GDM1 (cell line): ENCODE measurements around the gene STAT6.
"Not testable (repeated sequence)": the region's sequence is repeated elsewhere in the genome, so short reads cannot be mapped to it uniquely, and the experiment has no call there.

Source experiments
- DNase-seq: peaks from one replicate; lab custom pipeline; 2025; lab: John Stamatoyannopoulos, UW

The STAT6 gene

DNA sequence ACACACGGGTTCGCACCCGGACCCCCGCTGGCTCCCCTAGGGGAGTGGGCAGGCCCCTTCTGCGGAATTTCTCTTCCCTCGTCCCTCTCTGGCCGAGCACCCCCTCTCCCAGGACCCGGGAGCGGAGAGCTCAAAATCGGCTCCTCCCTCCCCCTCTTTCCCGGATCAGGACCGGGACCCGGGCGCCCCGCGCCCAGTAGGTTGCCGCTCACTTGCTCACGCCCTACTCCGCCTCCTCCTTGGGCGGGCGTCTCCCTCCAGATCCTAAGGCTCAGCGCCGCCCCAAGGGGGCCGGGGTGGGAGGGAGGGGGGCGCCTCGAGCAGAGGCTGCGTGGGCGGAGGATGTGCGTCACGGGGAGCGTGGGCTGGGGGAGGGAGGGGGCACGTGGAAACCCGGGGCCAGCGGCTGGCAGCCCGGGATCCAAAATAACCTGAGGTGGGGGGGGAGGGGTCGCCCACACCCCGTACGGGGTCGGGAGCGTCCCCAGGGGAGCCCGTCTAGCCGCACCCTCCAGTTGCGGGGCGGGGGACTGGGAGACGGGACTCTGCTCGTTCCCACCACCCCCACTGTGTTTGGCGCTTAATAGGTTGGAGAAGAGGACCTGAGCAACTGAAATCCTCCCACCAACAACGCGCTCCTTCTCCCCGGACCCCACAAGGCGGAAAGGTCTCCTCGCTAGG is 24.0 kb downstream of the STAT6 start:
- DNase-seq, result peak; percentile 86

- DNase-seq, result peak; percentile 20
Observed at GRCh38 chr12:57086493-57087009, 24.6 kb downstream of the STAT6 start.

DNA sequence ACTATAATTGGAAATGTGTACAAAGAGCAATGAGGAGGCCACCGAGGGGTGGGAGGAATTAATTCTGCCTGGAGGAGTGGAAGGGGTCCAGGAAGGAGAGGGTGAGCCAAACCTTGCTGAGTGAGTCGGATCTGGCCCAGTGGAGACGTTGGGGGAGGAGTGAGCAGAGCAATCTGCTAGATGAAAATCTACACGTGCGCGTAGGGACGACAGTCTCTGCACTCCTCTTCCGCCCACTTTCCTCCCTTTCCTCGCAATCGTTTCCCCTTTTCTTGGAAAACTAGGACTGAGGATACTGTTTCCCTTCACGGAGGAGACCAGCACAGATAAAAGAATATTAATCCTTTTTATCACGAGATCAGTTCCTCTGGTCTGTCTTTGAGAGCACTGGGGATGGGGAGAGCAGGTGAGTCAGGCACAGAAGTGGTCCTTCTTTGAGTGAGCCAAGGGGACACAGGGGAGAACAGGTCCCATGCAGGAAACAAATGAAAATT is 25.1 kb downstream of the STAT6 start:
- no peak for DNase-seq

DNA sequence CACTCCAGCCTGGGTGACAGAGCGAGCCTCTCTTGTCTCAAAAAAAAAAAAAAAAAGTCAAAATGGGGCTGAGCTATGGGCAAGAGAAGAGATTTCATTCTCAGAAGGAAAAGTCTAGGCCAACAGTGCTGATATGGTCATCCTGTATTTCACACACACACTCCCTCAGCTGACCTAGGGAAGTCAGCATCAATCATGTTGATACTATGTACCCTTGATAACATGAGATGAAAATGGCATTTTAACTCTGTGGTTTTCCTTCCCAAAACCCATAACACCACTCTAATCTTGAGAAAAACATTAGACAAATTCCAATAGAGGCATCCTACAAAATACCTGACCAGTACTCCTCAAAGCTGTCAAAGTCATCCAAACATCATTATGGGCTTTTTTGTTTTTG is 30.3 kb downstream of the STAT6 start:
- DNase-seq, result no peak

DNA sequence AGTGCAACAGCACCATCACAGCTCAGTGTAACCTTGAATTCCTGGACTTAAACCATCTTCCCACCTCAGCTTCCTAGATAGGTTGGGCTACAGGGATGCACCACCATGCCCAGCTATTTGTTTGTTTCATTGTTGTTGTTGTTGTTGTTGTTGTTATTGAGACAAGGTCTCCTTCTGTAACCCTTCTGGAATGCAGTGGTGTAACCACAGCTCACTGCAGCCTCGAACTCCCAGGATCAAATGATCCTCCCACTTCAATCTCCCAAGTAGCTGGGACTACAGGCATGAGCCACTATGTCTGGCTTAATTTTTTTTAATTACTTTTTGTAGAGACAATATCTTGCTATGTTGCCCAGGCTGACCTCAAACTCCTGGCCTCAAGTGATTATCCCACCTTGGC is 31.3 kb downstream of the STAT6 start:
- DNase-seq, result no peak

DNA sequence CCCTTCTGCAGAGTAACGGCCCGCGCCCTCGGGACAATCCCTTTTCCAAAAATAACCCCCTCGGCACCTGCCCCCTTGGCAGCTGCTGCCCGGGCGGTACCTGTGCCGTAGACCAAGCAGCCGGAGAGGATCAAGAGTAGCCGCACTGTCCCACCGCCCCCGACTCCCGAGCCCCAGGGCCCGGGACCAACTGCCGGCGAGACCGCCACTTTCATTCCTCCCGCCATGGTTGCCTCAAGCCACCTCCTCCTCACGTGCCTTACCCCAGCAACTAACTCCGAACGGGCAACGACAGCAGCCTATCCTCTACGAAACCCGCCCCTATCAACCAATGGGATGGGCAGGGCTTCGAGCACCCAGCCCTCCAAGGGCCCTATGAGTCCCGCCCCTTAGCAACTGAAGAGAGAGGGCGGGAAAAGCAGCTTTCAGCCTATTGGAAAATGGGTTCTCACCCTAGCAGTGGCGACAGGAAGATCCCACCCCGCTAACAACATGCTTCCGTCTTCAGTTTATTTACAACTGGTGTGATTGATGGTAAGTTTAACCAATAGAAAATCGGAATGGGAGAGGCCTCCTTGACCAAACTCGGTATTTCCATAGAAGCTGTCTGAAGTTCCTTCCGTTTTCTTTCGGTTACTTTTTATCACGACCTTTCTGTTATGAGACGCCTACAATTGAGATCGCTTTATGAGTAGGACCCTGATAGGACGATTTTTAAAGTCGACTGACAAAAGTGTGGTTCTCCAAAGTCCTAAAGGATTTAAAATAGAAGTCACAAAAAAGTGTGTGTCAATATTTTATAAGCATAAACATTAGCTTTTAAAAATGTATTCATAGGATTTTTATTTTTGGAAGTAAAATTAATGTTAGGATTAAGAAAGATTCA is 32.4 kb downstream of the STAT6 start, which contains the start of gene NEMP1:
Gene NEMP1, minus strand, starts transcription at position 273 of the 886 bp plus-strand sequence. Its CDS starts 46 bp downstream, at position 227.
- peak; percentile 100 for DNase-seq

GRCh38 chr12:57073566-57074450 is 37.4 kb downstream of the STAT6 start:
- not testable (repeated sequence) for DNase-seq

DNA sequence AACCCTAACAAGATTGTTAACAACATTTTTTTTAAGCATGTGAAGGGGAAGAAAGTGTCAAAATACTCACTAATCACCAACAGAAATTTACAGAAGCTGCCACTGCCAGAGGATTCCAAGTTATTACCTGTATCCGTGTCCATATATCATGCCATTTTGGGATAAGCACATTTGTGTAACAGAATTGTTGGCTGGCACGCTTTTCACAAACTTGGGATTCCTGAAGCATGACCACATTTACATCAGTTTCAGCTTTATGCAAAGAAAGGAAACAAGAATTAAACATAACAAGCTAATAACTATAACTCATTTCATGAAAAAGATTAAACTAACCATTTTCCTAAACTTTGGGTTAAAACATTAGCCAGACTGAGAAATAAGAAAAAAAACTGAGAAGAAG is 38.5 kb downstream of the STAT6 start:
- no peak for DNase-seq

DNA sequence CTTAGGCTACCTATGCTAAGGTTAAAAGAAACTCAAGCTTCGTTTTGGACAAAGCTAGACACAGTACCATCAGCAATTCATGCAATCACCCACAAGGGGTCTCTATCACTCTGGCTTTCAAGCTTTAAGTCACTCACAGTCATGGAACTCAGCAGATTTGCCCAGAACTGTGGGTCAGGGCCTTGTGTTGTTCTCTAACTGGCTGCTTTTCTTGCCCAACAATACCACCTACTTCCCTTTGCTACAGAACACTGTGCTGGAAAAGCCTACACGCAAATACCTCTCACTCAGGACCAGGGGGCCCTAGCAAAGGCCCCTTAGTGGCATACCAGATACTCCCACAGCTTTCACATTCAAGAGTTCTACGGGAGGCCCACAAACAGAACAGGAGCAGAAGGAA is 41.6 kb downstream of the STAT6 start:
- DNase-seq, result peak; percentile 80

DNA sequence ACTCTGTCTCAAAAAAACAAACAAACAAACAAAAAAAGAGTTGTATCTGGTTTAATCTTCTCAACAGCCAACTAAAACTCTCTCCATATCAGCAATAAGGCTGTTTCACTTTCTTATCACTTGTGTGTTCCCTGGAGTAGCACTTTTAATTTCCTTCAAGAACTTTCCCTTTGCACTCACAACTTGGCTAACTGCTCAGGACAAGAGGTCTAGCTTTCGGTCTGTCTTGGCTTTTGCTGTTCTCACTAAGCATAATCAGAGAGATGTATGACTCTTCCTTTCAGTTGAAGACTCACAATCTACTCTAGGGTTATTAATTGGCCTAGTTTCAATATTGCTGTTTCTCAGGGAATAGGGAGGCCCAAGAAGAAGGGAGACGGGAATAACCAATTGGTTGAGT is 44.9 kb downstream of the STAT6 start:
- DNase-seq, result no peak

DNA sequence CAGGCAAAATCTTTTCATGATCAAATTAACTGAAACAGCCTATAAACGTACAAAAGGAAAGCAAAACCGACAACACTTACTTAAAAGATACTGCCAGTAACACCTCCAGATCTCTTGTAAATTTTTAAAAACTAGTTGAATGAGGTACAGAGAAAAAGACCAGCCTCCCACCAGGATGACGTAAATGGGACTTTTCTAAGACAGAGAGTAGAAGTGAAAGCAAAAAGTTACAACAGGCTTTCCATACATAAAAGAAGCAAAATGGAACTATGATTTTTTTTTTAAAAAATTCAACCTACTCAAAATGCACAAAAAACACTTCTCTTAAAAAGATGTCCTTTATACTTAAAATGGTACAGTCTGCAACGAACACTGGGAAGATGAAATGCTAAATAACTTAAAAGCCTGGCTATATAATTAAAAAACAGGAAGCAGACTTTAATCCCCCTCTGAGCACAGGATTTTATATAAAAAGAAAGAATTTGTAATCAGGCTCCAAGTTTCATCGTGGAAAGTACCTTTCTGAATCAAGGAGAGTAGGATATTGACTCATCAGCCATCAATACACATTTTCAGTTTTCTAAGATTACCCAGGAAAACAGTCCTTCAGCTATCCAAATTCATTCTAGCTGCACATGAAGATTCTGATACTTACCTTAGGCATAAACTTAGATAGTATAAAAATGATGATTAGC is 47.0 kb downstream of the STAT6 start:
- no peak for DNase-seq

DNA sequence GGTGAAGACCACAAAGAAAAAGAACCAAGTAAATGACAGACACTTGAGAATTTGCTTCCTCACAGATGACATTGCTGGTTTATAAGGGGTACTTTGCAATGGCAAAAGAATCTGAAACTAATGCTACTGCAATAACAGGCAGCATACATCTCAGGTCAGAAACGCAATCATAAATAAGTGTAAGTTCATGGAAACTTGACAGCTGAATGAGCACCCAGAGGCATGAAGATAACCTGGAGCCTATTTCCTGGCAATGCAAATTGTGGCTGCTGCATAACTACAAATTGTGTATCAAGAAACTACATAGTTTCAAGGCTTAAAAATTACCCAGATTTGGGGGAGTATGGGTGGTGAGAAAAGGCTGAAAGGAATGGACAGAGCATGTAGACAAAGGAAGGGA is 52.7 kb downstream of the STAT6 start:
- no peak for DNase-seq

- no peak for DNase-seq
Observed at GRCh38 chr12:57057067-57057751, 54.0 kb downstream of the STAT6 start.

DNA sequence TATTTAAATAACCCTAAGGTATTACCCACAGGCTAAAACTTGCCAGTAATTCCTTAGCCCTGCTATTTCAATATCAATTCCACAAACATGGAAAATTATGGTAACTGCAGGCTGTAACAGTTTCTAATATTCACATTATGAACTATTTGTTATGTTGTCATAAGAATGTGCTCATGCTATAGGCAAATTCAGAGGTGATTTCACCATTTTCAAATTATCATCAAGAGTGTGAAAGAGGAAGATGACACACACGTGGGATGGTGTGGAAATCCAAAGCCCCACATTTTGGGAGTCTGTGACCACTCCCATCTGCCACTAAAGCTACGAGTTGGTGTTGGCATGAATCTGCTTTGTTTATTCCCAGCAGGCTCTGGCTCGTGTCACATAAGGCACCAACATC is 55.3 kb downstream of the STAT6 start:
- DNase-seq, result no peak

- not testable (repeated sequence) for DNase-seq
Observed at GRCh38 chr12:57053901-57054300, 57.3 kb downstream of the STAT6 start.

GRCh38 chr12:57053146-57053545 is 58.0 kb downstream of the STAT6 start:
- not testable (repeated sequence) for DNase-seq

DNA sequence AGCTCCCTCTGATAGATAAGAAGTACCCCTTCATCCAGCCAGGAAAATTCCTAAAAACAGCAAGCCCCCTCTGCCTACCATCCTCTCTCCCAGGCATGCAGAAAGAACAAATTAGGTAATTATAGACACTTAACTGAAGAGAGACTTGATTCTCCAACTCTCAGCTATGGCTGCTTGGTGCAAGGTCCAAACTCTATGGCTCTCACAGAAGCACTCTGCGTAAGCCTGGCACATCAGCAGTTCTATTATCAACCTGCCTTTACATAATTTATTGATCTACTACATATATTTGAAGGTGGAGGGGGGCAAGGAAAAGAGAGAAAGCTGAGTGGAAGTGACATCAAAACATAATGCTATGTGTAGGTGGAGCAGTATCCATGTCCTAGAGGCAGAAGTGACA is 60.2 kb downstream of the STAT6 start:
- DNase-seq, result no peak

DNA sequence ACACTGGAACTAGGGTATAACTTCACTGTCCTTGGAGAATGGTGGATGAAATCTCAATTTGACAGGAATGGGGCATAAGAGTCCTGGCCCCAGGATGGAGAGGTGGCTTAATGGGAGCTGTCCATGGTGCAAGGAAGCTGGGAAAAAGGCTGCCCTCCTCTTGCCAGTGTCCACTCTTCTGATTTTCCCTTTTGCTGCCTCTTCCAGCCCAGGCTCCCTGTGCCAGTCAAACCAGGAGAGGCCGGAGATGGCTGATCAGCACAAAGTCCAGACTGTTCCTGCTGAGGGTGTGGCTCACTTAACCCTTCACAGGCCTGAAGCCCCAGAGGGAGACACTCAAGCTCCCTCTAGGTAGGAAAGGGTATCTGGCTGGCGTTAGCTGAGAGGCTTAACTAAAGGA is 61.3 kb downstream of the STAT6 start, which contains the start of gene MYO1A:
Gene MYO1A, minus strand, starts transcription at position 240 of the 400 bp plus-strand sequence. CDS start 1,806 bp downstream, outside the sequence.
- no peak for DNase-seq

DNA sequence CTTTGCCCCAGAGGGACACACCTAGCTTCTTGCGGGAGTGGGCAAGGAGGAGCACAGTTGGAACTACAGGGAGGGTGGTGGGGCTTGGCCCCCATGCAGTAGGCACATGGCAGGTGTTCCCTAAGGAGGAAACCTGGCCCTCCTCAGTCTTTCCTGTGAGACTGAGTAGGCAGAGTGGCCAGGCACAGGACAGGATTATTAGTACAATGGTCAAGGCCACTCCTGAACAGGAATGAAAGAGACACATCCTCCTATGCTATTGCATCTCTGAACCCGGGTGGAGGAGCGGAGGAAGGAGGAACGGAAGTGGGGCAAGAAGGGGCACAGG is 62.1 kb downstream of the STAT6 start:
- no peak for DNase-seq

- DNase-seq, result no peak
Observed at GRCh38 chr12:57048423-57049118, 62.6 kb downstream of the STAT6 start.
